Measurements from ENCODE around the gene ATP4A.
A peak's percentile ranks its signal among the peaks of the same experiment; 100 is the strongest.

ATP4A gene

DNA sequence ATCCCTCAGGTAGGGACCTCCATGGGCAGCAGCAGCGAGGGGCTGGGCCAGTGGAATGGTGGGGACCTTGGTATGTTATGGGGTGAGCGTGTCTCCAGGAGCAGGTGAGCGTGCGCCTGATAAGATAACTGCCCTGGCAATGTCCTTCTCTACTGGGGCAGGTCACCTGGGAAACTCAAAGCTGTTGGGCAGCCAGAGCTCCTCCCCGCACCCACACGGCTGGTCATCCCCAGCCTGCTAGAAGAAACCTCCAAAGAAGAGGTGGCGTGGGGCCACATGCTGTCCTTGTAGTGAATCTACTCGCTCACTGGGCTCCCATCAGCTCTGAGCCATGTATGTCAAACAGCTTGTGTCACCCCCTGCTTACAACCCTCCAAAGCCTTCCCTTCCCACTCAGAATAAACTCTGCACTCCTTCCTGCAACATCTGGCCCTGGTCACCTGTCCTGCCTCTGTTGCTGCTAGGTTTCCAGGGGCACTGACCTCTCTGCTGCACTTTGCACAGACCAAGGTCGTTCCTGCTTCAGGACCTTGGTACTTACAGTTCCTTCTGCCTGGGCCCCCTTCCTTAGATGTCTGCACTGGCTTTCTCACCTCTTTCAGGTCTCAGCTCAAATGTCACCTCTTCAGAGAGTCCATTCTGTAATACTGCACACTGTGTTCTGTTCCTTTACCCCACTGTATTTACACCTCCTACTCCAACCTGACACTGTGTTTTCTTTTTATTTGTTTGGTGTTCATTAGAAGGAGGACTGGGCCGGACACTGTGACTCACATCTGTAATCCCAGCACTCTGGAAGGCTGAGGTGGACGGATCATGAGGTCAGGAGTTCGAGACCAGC lies 1.8 kb upstream of the ATP4A start:
- no peak for DNase-seq

DNA sequence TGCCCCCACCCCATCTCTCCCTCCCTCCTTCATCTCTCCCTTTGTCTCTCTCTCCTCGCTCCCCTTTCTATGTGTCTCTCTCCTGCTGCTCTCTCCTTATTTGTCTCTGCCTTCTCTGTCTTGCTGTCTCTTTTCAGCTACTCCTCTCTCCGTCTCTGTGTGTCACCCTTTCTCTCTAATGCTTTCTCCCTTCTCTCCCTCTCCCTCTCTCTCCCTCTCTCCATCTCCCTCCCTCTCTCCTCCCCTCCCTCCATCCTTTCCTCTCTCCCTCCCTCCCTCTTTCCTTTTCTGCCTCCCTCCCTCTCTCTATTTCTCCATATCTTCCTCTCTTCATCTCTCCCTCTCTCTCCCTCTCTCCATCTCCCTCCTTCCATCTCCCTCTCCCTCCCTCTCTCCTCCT lies 682 bp downstream of the ATP4A start:
- DNase-seq, result no peak

DNA sequence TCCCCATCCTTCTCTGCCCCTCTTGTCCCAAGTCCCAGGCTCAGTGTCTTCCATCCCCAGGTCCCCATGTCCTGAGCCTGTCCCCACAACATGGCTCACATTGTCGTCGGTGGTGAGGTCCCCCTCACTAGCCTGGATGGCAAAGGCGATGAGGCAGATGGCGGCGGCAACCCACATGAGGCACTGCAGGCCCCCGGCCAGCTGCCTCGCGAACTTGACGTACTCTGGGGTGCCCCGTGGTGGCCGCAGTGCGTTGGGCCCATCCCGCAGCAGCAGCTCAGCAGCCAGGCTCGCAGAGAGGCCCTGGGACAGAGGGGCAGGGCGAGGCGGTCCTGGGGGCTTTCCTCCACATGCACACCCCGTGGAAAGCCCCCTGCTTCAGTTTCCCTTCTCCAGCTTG lies 1.1 kb downstream of the ATP4A start:
- DNase-seq, result no peak

DNA sequence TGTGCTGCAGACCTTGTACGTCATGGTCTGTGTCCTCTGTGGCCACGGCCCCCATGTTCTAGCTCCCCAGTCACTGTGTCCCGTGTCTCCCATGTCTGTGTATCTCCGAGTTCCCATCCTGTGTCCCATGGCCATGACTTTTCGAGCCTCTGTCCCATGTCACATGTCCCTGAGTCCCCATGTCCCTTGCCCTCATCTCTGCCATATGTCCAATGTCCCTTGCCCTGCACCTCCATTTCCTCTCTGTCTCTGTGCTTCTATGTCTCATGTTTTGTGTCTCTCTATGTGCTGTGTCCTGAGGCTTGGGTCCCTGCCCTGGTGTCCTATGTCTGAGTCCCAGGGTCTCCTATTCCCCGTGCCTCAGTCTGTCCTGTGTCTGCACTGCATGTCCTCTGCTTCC lies 2.0 kb downstream of the ATP4A start:
- no peak for DNase-seq

DNA sequence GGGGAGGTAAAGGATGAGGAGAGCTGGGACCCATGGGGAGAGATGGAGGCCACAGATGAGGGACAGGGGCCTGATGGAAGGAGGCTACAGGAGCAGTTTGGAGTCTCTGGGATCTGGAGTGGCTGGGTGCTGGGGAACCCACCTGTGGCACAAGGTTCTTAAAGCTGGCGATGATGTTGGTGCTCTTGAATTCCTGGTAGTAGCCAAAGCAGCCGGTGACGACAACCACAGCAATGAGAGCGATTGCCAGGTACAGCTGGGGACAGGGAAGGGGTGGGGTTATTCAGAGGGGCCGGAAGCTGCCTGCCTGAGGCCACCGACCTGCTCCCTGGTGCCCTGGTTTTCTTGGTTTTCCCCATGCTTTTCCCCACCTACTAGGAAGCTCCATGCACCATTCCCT lies 2.8 kb downstream of the ATP4A start:
- no peak for DNase-seq

DNA sequence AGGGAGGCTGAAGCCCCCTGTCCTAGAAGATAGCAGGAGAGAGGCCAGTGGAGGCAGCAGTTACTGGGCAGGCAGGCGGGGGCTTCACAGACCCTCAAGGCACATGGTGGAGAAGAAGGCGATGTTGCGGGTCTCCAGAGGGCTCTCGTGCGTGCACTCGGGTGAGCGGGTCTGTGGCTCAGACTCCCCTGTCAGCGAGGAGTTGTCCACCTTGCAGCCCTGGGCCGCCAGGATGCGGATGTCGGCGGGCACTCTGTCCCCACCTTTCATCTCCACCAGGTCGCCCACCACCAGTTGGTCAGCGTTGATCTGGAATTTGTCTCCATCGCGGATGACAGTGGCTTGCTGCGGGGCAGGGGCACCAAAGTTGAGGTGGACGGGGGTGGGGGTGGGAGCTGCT lies 3.2 kb downstream of the ATP4A start:
- no peak for DNase-seq

DNA sequence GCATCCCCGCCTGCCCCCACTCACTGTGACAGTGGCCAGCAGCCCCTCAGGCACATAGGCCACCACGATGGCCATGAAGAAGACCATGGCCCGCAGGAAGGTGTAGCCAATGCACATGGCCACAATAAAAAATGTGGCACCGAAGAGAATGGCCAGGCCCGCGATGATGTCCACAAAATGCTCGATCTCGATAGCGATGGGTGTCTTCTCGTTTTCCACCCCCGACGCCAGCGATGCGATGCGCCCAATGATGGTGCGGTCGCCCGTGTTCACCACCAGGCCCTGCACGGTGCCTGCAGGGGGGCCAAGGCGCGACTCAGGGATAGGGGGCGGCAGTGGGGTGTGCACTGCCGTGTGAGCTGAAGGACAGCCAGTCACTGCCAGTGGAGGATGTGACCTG lies 3.7 kb downstream of the ATP4A start:
- DNase-seq, result no peak

DNA sequence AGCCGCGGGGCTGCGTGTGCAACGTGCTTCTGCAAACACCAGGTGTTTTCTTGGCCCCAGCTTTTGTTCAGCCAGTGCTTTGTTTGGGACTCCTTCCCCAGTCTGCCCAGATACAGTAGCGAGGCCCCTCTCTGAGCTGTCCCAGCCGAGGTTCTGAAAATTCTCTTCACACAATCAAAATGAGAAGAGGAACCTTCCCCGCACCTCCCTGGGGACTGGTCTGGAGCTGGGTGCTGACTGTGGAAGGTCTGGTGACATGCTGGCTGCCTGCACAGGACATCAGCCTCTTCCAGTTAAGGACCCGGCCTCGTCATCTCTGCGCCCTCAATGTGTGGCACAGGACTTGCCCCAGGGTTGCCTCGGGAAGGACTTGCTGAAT lies 4.2 kb downstream of the ATP4A start:
- DNase-seq, result no peak

DNA sequence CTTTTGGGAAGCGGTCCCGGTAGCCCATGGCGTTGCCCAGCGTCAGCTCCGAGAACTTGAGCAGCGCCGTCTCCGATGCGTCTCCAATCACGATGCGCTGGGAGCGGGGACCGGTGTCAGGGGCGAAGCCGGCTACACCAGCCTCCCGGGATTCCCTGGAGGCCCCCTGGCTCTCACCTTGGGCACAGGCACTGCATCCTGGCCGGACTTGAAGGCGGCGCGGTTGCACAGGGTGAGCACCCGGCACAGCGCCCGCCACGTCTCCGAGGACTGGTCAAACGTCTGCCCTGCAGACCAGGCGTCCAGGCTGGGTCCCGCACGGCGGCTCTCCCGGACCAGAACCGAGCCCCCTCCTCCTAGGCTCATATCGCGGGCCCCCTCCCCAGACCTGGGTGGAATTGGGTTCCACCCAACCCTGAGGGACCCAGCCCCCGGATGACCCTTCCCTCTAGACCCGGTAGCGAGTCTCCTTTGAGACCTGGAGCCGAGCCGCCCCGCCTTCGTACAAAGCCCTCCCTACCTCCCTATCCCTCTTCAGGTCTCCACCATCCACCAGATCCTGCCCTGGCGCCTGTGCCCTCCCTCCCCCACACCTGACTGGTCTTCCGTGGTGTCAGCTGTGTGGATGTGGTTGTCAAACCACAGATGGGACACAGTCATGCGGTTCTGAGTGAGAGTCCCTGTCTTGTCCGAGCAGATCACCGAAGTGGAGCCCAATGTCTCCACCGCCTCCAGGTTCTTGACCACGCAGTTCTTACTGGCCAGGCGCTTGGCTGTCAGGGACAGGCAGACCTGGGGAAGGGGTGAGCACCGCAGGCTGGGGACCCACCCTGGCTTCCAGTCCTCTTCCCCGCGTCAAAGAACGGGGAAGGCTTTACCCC lies 4.8 kb downstream of the ATP4A start:
- no peak for DNase-seq

DNA sequence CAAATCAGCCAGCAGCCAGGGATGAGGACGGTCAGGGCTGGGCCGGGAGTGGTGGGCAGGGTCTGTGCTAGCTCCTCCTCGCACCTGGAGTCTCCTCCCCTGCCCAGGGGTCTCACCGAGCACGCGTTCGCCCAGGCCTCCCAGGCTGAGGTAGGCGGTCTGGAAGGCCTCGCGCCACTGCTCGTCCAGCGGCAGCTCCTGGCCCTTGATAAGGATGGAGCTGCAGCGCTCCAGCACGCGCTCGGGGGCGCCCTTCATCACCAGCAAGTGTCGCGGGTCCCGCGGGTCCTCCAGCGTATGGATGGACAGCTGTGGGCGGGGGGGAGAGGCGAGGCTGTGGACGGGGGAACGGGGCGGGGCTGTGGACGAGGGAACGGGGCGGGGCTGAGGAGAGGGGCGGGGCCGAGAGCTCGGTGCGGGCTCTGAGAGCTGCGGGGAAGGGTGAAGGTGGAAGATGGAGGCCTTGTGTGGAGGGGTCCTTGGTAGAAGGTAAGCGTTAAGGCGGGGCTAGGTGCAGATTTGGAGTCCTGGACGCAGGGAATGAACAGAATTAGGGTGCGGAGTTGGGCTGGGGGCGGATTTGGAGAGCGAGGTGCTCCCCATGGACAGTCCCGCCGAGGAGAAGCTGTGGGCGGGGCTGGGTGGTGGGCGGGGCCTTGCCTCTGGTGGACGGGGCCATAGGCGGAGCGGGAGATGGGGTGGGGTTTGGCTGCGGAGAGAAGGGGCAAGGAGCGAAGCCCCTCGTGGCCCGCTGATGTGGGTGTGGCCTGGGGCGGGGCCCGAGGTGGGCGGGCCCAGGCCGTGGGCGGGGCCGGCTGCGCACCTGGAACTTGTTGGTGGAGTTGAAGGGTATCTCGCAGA lies 5.7 kb downstream of the ATP4A start:
- peak; percentile 18 for DNase-seq

DNA sequence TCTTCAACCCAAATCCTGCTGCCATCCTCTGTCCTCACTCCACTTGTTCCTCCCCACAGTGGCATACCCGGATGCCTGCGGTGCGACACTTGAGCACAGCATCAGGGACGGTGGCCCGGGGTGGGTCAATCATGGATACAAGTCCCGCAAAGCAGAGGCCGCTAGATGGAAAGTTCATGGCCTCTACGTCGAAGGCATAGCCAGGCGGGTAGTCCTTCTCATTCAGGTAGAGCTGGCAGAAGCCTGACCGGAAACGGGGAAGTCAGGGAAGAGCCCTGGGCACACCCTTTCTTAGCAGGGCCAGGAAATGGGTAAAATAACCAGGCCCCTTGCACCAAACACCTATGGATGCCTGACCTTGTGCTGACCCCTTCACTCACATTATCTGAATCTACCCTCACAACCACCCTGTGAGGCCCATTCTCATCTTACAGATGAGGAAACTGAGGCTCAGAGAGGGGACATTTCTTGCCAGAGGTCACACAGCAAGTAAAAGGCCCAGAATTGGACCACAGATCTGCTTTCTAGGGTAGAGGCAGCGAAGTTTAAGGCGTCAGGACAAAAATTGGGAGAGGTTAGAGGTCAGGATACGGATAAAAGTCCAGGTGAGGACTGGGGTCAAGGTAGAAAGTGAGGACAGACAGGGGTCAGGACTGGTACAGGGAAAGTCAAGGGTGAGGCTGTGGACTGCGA lies 6.5 kb downstream of the ATP4A start:
- DNase-seq, result no peak

DNA sequence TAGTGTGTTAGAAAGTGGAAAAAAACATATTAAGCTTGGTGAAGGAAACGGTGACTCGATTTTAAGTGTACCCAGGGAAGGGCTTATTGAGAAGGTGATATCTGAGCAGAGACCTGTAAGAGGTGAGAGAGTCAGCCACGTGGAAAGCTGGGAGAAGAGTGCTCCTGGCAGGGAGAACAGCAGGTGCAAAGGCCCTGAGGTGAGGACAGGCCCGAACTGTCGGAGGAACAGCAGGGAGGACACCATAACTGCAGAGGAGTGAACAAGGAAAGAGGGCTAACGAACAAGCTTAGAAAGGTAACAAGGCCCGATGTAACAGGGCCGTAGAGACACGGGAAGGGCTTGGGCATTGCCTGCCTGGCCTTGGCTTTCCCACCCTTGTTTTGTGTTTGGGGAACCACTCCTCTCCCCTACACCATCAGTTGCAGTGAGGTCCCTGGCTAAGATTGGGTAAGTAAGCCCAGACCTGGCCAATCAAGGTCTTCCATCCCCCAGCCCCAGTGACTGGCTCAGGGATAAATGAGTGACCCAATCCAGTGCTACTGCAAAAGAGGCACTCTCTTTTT lies 7.3 kb downstream of the ATP4A start:
- no peak for DNase-seq

DNA sequence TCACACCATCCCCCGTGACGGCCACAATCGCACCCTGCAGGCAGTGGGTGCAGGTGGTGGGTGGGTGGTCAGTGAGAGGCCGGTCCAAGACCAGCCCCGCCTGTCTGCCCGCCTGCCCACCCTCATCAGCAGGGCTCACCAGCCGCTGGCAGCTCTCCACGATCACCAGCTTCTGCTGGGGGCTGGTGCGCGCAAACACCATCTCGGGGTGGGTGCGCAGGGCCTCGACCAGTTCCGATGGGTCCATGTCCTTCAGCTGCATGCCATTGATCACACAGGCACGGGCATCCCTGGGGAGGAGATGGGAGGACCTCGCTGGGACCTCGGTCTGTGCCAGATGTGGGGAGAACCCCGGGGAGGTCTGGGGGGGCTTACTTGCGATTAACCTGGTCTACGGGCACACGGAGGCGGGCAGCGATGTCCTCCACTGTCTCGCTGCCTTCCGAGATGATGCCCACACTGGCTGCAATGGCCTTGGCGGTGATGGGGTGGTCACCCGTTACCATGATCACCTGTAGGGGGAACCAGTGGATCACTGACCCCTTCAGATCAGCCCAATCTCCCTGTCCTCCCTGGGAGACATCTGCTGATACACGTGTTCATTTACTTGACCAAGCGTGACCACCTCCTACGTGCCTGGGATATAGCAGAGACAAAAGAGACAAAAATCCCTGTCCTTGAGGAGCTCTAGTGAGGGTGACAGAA lies 8.0 kb downstream of the ATP4A start:
- no peak for DNase-seq

DNA sequence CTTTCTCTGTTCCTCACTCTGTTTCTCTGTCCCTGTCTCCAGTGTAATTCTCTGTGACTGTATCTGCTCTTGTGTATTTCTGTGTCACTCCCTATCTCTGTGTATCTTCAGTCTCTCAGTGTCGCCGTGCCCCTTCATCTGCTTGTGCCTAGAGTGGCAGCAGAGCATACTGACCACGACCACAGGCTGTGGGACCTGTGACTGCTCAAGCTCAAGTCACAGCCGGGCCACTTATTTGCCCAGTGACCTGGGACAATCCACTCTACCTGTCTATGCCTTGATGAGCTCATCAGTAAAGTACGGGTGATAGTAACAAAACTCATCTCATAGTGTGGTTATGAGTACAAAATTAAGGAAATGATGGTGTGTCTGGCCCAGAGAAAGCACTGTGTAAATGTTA lies 9.4 kb downstream of the ATP4A start:
- no peak for DNase-seq

DNA sequence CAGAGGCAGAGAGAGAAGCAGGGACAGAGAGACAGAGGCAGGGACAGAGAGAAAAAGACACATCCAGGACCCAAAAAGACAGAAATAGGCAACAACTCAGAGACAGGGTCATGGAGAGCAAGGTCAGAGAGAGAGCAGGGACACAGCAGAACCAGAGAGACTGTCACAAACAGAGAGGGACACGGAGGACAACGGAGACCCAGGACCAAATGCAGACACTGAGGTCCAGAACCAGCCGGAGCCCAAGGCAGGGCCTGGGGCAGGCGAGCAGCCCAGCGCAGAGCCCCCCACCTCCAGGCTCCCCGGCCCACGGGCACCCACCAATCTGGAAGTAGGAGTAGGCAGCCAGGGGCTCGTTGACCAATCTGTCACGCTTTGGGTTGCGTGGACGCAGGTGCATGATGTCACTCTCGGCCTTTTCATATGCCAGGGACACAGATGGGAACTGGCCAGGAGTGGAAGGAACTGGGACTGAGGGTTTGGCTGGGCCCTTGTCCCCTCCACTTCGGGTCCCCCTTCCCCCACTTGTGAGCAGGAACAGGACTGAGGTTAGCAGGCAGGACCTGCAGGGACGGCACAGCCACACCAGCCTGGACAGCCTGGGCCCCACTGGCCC lies 10.0 kb downstream of the ATP4A start:
- DNase-seq, result no peak

DNA sequence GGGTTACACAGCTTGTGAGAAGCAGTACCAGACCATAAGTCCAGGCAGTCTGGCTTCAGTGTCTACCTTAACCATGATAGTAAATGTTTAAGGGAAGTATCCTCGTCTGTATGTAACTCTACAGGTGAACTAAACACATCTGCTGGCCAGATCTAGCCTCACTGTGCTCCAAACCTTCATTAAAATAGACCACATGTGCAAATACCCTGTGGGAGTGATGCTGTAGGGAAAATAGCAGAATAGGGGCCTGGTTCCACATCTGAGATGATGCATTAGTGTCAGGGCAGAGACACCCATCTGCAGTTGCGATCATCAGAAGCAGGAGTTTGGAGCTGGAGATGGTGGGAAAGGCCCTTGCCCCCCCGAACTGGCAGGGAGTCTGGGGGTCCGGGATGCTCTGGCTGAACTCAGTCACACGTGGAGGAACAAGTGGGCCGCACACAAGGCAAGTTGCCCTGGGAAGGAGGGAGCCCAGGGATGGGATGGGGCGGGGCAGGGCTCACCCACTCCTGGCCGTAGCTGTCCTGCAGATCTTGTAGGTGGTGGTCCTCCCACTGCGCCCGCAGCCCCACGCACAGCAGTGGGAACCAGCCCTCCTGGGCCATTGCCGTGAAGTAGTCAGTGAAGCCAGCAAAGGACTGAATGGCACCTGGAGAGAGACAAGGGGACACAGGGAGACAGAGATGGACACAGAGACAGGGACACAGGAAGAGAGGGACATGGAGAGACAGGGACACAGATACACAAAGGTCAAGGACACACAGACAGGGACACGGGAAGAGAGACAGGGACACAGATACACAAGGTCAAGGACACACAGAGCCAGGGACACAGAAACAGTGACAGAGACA lies 10.7 kb downstream of the ATP4A start:
- no peak for DNase-seq

DNA sequence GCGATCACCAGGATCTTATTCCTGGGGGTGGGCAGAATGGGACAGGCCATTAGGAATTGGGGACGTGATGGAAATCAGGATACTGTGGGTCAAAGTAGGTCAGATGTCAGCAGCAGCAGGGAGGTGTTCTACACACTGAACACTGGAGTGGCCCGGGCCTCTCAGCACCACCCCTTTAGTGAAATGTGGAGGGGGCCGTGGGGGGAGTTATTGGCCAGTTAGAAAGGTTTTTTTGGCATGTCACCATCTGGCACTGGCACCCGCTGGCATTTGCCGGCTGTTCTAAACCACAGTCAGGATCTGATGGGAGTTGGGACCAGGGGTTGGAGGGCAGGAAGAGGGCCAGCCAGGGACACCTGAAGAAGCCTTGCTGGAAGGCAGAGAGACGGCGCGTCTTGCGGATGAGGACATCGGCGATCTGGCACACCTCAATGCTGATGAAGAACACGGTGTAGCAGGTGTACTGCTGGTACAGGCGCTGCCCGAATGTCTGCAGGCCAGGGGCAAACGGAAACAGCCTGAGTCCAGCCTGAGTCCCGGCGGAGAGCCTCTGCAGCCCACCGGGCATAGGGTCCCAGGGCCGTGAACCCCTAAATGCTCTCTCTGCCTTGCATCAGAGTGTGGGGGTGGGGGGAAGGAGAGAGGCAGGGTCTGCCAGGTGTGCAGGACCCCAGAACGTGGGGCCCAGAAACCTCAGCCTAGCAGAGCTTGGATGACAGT lies 12.2 kb downstream of the ATP4A start:
- DNase-seq, result no peak

DNA sequence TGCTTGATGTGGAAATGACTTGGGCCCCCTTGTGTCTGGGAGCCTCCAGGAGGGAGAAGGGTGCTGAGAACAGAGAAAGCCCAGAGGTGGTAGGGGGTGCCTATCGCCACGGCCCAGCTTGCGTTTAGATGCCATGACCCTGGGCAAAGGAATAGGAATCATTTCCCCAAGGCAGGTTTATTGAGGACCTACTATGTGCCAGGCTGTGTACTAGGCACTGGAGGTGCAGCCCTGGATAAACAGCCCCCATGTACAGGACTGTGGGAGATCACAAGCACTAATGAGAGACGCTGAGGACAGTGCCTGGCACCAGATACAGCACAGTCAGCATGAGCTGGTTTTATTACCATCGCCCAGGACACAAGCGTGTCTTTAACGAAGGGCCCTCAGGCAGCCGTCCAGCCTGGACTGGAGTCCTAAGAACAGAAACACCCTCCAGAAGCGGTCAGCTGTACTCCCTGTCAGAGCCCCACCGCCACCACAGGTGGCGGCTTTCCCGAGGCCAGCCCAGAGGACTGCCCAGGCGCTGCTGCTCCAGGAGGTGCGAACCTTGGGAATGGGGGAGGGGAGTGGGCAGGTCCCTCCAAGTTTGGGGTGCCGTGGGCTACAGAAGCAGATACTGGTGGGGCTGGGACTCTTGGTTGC lies 13.5 kb downstream of the ATP4A start:
- DNase-seq, result no peak
